GM18907 (cell line): ENCODE measurements around the gene SAT2.

ENCODE experiments used
- ATAC-seq: cut with Tn5 transposase; IDR thresholded peaks from one replicate; pipeline ENCODE4 v1.9.1; 2021; ENCODE audit warnings: mild to moderate bottlenecking, moderate library complexity; ENCODE audit not compliant: unreplicated experiment

Gene SAT2

GRCh38 chr17:7576432-7576937, 51.1 kb downstream of the SAT2 start:
- no peak for ATAC-seq
